SK-N-SH treated with all-trans-retinoic acid at 6 μM for 48 hours (cell line): Measurements from ENCODE around the gene SLC6A16.

ENCODE experiments used
- ARNTL ChIP-seq: fragments of 450-650 bp; formaldehyde crosslinking; IDR thresholded peaks from 2 replicates; pipeline ENCODE4 v1.5.0; 2020; ENCODE audit warnings: low read depth, mild to moderate bottlenecking, moderate library complexity, borderline replicate concordance
- CREB5 ChIP-seq: fragments of 250-450 bp; sonication (Bioruptor Pico); IDR thresholded peaks from 2 replicates; pipeline ENCODE4 v1.5.1; 2020; ENCODE audit warnings: low read depth, mild to moderate bottlenecking, moderate library complexity
- ESRRG ChIP-seq: fragments of 250-450 bp; sonication (Bioruptor Pico); IDR thresholded peaks from 2 replicates; pipeline ENCODE4 v1.6.1; 2021; ENCODE audit warnings: mild to moderate bottlenecking
- PATZ1 ChIP-seq: fragments of 250-450 bp; sonication (Bioruptor Pico); IDR thresholded peaks from 2 replicates; pipeline ENCODE4 v1.8.0; 2020; ENCODE audit warnings: mild to moderate bottlenecking, moderate library complexity, borderline replicate concordance
- SNAI2 ChIP-seq: fragments of 250-450 bp; sonication (Bioruptor Pico); IDR thresholded peaks from 2 replicates; pipeline ENCODE4 v1.5.0; 2020; ENCODE audit warnings: mild to moderate bottlenecking, moderate library complexity
- TOX ChIP-seq: fragments of 250-450 bp; sonication (Bioruptor Pico); IDR thresholded peaks from 2 replicates; pipeline ENCODE4 v1.8.0; 2021; ENCODE audit warnings: mild to moderate bottlenecking, moderate library complexity, borderline replicate concordance
- ZFP30 ChIP-seq: fragments of 450-650 bp; formaldehyde crosslinking; IDR thresholded peaks from 2 replicates; pipeline ENCODE4 v1.5.0; 2022; ENCODE audit warnings: mild to moderate bottlenecking, moderate library complexity
- ZNF8 ChIP-seq: fragments of 450-650 bp; formaldehyde crosslinking; IDR thresholded peaks from 2 replicates; pipeline ENCODE4 v1.5.0; 2020; ENCODE audit warnings: mild to moderate bottlenecking, moderate library complexity
- TF ChIP-seq, protein P1 (sequence below): fragments of 250-450 bp; sonication (Bioruptor Pico); IDR thresholded peaks from 2 replicates; pipeline ENCODE4 v1.8.0; 2021; ENCODE audit warnings: low read depth, mild to moderate bottlenecking, moderate library complexity, borderline replicate concordance

DNA sequence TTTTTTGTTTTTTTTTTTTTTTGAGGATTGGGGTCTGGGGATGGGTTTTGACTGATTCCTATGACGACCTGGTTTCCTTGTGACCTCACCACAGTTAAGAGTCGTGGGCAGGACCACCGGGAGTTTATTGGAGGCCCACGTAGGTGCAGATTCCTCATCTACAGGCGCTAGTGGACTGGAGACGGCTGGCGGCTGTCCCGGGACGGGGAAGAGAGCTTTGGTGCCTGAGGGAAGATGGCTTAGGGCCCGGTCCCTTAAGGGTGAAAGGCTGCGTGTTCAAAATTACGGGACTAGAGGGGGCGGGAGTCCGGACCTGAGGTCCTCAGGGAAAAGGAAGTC lies 37.9 kb upstream of the SLC6A16 start:
- TF ChIP-seq ARNTL (CRISPR knock-in tag) (no peak), ZNF8 (CRISPR knock-in tag) (no peak), CREB5 (no peak), PATZ1 (CRISPR knock-in tag) (no peak), SNAI2 (no peak), TOX (CRISPR knock-in tag) (no peak), ESRRG (CRISPR knock-in tag) (no peak), ZFP30 (no peak)
- TF ChIP-seq, protein P1, sequence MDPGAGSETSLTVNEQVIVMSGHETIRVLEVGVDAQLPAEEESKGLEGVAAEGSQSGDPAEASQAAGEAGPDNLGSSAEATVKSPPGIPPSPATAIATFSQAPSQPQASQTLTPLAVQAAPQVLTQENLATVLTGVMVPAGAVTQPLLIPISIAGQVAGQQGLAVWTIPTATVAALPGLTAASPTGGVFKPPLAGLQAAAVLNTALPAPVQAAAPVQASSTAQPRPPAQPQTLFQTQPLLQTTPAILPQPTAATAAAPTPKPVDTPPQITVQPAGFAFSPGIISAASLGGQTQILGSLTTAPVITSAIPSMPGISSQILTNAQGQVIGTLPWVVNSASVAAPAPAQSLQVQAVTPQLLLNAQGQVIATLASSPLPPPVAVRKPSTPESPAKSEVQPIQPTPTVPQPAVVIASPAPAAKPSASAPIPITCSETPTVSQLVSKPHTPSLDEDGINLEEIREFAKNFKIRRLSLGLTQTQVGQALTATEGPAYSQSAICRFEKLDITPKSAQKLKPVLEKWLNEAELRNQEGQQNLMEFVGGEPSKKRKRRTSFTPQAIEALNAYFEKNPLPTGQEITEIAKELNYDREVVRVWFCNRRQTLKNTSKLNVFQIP (CRISPR knock-in tag) = no peak
